ENCODE results near the gene SLC35G1. TPM values are rescaled to one million over a fixed set of nuclear protein-coding genes. Genes with fewer than 3 reads are reported as not detected.

SLC35G1 gene
- total RNA-seq, 4 donors from 2014 or later = 7.3 to 12.8 (median 8.1) TPM

DNA sequence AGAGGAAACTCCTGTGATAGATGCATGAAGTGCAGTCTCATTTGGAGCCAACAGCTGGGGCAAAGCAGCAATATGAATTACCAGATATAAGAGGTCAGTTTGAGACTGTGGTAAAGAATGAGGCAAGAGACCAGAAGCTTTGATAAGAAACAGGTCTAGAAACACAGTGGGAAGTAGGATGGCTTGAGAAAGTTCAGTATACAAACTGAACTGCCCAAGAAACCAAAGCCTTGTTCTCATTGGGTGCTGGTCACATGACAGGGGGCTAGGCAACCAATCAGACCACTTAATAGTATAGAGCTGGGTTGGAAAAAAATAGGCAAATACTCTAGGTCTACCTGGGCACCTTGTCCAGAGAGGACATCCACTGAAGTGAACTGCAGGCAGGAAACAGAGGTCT is 53.7 kb downstream of the SLC35G1 start:
- peak overlapping the region in 1 of 3 donors; percentile 43 for H3K27ac ChIP-seq
- peaks cover 23 to 29% of the 10 kb centered on the region in 2 donors for H3K4me1 ChIP-seq
- DNase-seq = no peak
- H3K36me3 ChIP-seq = no peaks in the 10 kb centered on the region
- H3K4me3 ChIP-seq (replicated peaks in 1 of 3) = no peak overlapping the region
- intact Hi-C loops (cut with DNase I) = no loop called here
- H3K9me3 ChIP-seq = no peaks in the 10 kb centered on the region
- TF ChIP-seq, protein P1, sequence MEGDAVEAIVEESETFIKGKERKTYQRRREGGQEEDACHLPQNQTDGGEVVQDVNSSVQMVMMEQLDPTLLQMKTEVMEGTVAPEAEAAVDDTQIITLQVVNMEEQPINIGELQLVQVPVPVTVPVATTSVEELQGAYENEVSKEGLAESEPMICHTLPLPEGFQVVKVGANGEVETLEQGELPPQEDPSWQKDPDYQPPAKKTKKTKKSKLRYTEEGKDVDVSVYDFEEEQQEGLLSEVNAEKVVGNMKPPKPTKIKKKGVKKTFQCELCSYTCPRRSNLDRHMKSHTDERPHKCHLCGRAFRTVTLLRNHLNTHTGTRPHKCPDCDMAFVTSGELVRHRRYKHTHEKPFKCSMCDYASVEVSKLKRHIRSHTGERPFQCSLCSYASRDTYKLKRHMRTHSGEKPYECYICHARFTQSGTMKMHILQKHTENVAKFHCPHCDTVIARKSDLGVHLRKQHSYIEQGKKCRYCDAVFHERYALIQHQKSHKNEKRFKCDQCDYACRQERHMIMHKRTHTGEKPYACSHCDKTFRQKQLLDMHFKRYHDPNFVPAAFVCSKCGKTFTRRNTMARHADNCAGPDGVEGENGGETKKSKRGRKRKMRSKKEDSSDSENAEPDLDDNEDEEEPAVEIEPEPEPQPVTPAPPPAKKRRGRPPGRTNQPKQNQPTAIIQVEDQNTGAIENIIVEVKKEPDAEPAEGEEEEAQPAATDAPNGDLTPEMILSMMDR (IDR thresholded peaks at IDR 0.05) = no peak
- no peak for TF ChIP-seq POLR2A (IDR thresholded peaks at IDR 0.05)
- H3K27me3 ChIP-seq = no peaks in the 10 kb centered on the region

GRCh38 chr10:93951905-93952304 is 58.1 kb downstream of the SLC35G1 start:
- WGBS, 2 donors = 95 to 97% methylated on average over 2 of the region's 2 CpGs
- H3K27me3 ChIP-seq = no peaks in the 10 kb centered on the region
- H3K27ac ChIP-seq = no peak overlapping the region
- no peaks in the 10 kb centered on the region for H3K9me3 ChIP-seq
- H3K4me3 ChIP-seq (replicated peaks in 1 of 3) = no peak overlapping the region
- no peak for DNase-seq
- intact Hi-C loops (cut with DNase I) = no loop called here
- peaks cover 0 to 6% of the 10 kb centered on the region in 2 donors for H3K4me1 ChIP-seq
- no peaks in the 10 kb centered on the region for H3K36me3 ChIP-seq
- TF ChIP-seq POLR2A (IDR thresholded peaks at IDR 0.05) = no peak
- TF ChIP-seq, protein P1 (IDR thresholded peaks at IDR 0.05) = no peak

Other genes starting within 250 kb of the SLC35G1 start
- 100 to 1,000 TPM in 1 of 4 donors, 10 to 100 TPM in 3; 18.6 to 293 (median 27.8) TPM for gene FRA10AC1, start 191.4 kb upstream of the SLC35G1 start, total RNA-seq
- not detected for gene LGI1, start 136.0 kb upstream of the SLC35G1 start, total RNA-seq
- gene PLCE1, start 100.0 kb downstream of the SLC35G1 start, total RNA-seq = 10 to 100 TPM; 15.5 to 29.8 (median 17.6) TPM